GM10266 (cell line): Measurements from ENCODE around the gene SNAI3.

ENCODE experiments used
- DNase-seq: peaks from one replicate; pipeline ENCODE4 v3.0.0; 2012; ENCODE audit errors: extremely low spot score
- TF ChIP-seq, protein P1 (sequence below): IDR thresholded peaks from 2 replicates; pipeline ENCODE4 v1.5.1; 2012; ENCODE audit warnings: mild to moderate bottlenecking, low read depth; ENCODE audit not compliant: control insufficient read depth, insufficient read depth; ENCODE audit errors: missing control alignments

The SNAI3 gene

DNA sequence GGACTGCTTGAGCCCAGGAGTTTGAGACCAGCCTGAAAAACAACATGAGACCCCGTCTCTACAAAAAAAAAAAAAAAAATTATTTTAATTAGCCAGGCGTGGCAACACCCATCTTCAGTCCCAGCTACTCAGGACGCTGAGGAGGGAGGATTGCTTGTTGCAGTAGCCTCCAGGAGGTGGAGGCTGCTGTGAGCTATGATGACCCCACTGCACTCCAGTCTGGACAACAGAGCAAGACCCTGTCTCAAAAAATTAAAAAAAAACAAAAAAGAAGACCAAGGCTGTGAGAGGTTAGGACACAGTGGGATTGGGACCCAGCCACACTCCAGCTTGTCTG is 1.3 kb upstream of the SNAI3 start:
- TF ChIP-seq, protein P1, sequence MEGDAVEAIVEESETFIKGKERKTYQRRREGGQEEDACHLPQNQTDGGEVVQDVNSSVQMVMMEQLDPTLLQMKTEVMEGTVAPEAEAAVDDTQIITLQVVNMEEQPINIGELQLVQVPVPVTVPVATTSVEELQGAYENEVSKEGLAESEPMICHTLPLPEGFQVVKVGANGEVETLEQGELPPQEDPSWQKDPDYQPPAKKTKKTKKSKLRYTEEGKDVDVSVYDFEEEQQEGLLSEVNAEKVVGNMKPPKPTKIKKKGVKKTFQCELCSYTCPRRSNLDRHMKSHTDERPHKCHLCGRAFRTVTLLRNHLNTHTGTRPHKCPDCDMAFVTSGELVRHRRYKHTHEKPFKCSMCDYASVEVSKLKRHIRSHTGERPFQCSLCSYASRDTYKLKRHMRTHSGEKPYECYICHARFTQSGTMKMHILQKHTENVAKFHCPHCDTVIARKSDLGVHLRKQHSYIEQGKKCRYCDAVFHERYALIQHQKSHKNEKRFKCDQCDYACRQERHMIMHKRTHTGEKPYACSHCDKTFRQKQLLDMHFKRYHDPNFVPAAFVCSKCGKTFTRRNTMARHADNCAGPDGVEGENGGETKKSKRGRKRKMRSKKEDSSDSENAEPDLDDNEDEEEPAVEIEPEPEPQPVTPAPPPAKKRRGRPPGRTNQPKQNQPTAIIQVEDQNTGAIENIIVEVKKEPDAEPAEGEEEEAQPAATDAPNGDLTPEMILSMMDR = no peak
- DNase-seq = no peak

DNA sequence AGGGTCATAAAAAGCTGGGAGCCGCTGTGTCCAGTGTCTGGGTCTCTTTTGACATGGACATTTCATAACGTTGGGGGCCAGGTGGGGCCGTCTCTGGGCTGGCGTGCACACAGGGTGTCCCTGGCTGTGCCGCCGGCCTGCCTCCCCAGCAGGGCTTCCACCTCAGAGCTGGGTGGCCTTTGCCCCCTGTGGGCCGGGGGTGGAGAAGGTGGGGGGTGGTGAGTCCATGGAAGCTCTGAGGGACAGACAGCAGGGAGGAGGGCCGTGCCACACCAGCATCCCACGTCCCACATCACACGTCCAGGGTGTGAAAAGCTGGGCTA is 908 bp upstream of the SNAI3 start:
- DNase-seq = no peak

DNA sequence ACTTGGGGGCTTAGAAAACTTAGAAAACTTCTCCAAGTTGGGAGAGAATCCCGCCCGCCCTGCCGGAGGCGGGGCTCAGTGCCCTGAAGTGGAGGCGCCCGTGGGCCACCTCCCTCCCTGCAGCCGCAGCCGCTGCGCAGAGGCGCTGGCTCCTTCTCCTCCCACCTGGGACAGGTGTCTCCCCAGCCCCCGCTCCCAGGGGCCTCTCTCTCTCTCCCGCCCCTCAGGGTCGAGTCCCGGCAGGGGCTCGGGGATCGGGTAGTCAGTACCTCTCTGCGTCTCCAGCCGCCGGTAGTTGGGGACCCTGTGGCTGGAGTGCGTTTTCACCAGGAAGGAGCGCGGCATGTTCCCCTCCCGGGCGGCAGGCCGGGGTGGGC is 257 bp downstream of the SNAI3 start:
- DNase-seq = no peak
- TF ChIP-seq, protein P1 = no peak

More for the DNA sequence above, 908 bp upstream of the SNAI3 start:
- TF ChIP-seq, protein P1 = no peak

DNA sequence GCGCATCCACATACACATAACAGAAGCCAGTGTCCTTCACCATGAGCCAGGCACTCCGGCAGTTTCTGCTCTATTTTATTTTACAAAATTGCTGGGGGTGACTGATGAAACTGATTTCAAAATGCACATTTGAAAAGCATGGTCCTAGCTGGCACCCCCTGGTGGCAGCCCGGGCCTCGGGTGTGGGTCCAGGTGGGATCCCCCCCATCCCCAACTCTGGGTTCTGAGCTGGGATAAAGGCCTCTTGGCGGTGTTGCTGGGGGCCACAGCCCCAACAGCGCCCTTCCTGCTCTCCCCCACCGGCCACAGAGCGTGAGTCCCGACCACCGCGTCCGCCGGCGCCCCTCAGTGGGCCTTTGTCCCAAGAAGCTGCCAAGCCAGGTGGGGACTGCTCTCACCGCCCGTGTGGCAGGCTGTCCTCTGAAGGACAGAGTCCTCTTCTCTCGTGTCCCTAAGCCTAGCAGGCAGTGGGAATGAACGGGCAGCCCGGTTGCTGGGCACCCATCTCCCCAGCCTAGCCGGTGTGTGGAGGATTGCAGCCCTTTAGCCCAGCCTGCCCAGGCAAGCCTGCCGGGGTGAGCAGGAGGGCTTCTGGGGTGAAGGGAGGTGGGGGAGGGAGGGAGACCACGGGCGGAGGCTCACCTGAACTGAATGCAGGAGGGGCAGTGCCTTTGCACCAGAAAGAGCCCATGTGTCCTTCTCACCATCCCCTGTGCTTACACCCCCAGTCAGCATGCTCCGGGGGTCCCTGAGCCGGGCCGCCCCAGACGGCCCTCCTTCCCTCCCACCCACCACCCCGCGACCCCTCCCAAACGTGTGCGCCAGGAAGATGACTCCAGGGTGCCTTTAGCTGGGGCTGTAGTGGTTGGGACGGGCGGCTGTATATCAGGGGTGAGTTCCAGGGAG is 898 bp downstream of the SNAI3 start:
- TF ChIP-seq, protein P1 = peak; percentile 50
- no peak for DNase-seq

DNA sequence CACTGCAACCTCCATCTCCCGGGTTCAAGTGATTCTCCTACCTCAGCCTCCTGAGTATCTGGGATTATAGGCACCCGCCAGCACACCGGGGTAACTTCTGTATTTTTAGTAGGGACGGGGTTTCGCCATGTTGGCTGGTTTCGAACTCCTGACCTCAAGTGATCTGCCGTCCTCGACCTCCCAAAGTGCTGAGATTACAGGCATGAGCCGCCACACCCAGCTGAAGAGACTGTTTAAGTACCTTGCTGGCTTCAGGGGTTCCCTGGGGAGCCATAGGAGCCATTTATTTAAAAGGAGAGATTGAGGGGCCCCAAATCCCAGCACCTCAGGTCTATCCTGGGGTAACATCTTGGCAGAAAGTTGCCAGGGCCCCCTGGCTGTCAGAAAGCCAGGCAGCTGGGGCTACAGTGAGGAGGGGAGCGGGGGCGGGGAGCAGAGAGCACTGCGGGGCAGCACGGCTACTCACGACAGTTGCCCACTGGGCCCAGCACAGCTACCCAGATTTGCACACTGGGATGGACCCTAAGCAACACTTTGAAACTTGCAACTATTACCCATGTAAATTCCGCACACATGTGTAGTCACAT is 1.6 kb downstream of the SNAI3 start:
- TF ChIP-seq, protein P1 = no peak
- DNase-seq = no peak

DNA sequence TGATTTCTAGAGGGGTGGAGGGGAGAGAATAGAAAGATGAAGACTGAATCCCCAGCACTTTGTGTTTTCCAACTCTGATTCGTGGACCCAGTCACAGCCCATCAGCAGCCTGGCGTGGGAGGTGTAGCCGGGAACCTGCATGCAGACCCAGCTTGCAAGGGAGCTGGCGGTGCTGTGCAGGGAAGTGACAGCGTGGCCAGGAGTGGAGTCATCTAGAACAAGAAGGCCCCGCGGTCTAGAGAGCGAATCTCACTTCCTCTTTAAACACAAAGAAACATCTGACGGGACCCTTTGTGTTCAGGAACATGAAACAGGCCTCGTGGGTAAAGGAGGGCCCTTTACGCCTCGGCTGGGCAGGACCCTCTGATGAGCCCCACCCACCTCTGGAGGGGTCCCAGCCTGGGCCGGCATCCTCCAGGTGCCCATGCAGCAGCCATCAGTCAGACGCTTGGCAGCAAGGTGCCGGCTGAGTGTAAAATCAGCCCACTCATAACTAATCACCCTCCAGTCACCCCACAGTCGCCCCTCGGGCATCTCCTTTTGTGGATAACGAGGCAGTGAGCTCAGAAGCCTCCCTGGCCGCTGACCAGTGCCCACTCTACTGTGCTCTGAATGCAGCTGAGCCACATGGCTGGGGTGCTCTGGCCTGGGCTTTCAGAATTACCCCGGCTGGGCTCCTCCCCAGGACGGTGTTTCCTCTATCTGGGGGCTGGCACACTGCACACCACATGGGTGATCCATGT is 4.4 kb downstream of the SNAI3 start:
- peak; percentile 93 for DNase-seq
- TF ChIP-seq, protein P1 = no peak
